CD8-positive, alpha-beta memory T cell (primary cell): ENCODE results near the gene RIOX2. TPM values are rescaled to one million over a fixed set of nuclear protein-coding genes. Genes with fewer than 3 reads are reported as not detected.
"Not testable (repeated sequence)": the region's sequence is repeated elsewhere in the genome, so short reads cannot be mapped to it uniquely, and the experiment has no call there.

Source experiments
- CTCF ChIA-PET: fragments of 350-600 bp; sonication (Branson Sonifier 250); formaldehyde crosslinking; loops from one replicate; lab custom pipeline; 2021; ENCODE audit warnings: antibody characterized with exemption; lab: Charles Lee
- POLR2A ChIA-PET: fragments of 350-600 bp; sonication (Branson Sonifier 250); formaldehyde crosslinking; loops from one replicate; lab custom pipeline; 2021; ENCODE audit warnings: antibody characterized with exemption; lab: Charles Lee
- DNase-seq, 5 donors: peaks; one replicate each; pipeline versions ENCODE4 v3.0.0 to v3.0.0-alpha.2; 2020 to 2022; ENCODE audit warnings: mixed read lengths in 1 of 5
- H3K27ac ChIP-seq: one replicate; pipeline ENCODE4 v1.7.0; 2013; ENCODE audit warnings: low read depth, mild to moderate bottlenecking, low read length, moderate library complexity
- H3K27me3 ChIP-seq: 2 replicates; pipeline ENCODE4 v1.7.0; 2013; ENCODE audit warnings: low read length, mild to moderate bottlenecking; ENCODE audit not compliant: insufficient read depth, poor library complexity, severe bottlenecking
- H3K36me3 ChIP-seq: 2 replicates; pipeline ENCODE4 v1.7.0; 2013; ENCODE audit warnings: mild to moderate bottlenecking, low read length, moderate library complexity; ENCODE audit not compliant: insufficient read depth
- H3K4me1 ChIP-seq: 2 replicates; pipeline ENCODE4 v1.7.0; 2013; ENCODE audit warnings: mild to moderate bottlenecking, low read length, moderate library complexity; ENCODE audit not compliant: insufficient read depth
- H3K4me3 ChIP-seq: 2 replicates; pipeline ENCODE4 v1.7.0; 2013; ENCODE audit warnings: mild to moderate bottlenecking, low read length
- H3K9me3 ChIP-seq: 2 replicates; pipeline ENCODE4 v1.7.0; 2013; ENCODE audit warnings: mild to moderate bottlenecking, low read length
- H3K27ac Mint-ChIP-seq, 8 donors: one replicate each; pipeline ENCODE4 v1.8.0; 2020 to 2021; ENCODE audit warnings: mixed read lengths in 8 of 8, mild to moderate bottlenecking in 6 of 8, inconsistent platforms in 3 of 8, moderate library complexity in 3 of 8
- H3K27me3 Mint-ChIP-seq, 2 donors: one replicate each; pipeline ENCODE4 v1.8.0; 2020 to 2021; ENCODE audit warnings: mixed read lengths in 2 of 2, mild to moderate bottlenecking in 1 of 2, moderate library complexity in 1 of 2
- H3K36me3 Mint-ChIP-seq, 3 donors: one replicate each; pipeline ENCODE4 v1.8.0; 2020 to 2021; ENCODE audit warnings: mixed read lengths in 3 of 3, inconsistent platforms in 1 of 3, mild to moderate bottlenecking in 1 of 3
- H3K4me1 Mint-ChIP-seq, 3 donors: one replicate each; pipeline ENCODE4 v1.8.0; 2020 to 2021; ENCODE audit warnings: mixed read lengths in 3 of 3, inconsistent platforms in 1 of 3, mild to moderate bottlenecking in 1 of 3
- H3K4me3 Mint-ChIP-seq, 7 donors: one replicate each; pipeline ENCODE4 v1.8.0; 2020 to 2021; ENCODE audit warnings: mixed read lengths in 7 of 7, mild to moderate bottlenecking in 6 of 7, moderate library complexity in 4 of 7, inconsistent platforms in 2 of 7
- H3K9me3 Mint-ChIP-seq, 5 donors: one replicate each; pipeline ENCODE4 v1.8.0; 2020 to 2022; ENCODE audit warnings: mixed read lengths in 5 of 5, mild to moderate bottlenecking in 3 of 5, moderate library complexity in 2 of 5, inconsistent platforms in 1 of 5
- polyA plus RNA-seq: library from polyadenylated mRNA; unstranded; fragments of 300-500 nt; fragmentation: Illumina TruSeq; gene quantifications from one replicate; pipeline ENCODE4 v1.2.3, GENCODE V29; 2021
- total RNA-seq, 2 experiments: library from RNA; stranded (reverse); gene quantifications; one replicate each; pipeline ENCODE4 v1.2.3, GENCODE V29; 2021

The RIOX2 gene
- total RNA-seq (10 to 100 TPM; 57.6 to 58.3 TPM), polyA plus RNA-seq (28.8 TPM)

- H3K36me3 Mint-ChIP-seq = peaks cover 0 to 11% (median 2%) of the 10 kb centered on the region in 3 donors
- peaks cover 48 to 64% (median 55%) of the 10 kb centered on the region in 3 donors for H3K4me1 Mint-ChIP-seq
- no peaks in the 10 kb centered on the region for H3K27me3 Mint-ChIP-seq
- Histone ChIP-seq H3K4me1 (peaks cover 20% of the 10 kb centered on the region), H3K9me3 (no peaks in the 10 kb centered on the region), H3K27me3 (no peaks in the 10 kb centered on the region), H3K36me3 (no peaks in the 10 kb centered on the region), H3K4me3 (peak within 1 kb of the TSS; percentile 27), H3K27ac (peak within 1 kb of the TSS; percentile 9)
- ChIA-PET POLR2A (interaction anchor here (1.4 kb wide), 1 partner anchor 150 kb away, joined by 4 read pairs; the partner anchor contains the start of gene CRYBG3), CTCF (interaction anchor here (0.5 to 1.3 kb wide), 7 partner anchors 13 to 930 kb away, joined by 3 to 7 read pairs (median 3); partner anchors contain the start of gene DCBLD2)
- peak within 1 kb of the TSS; percentile 47 to 97 (median 93) for H3K27ac Mint-ChIP-seq
- peak within 1 kb of the TSS; percentile 83 to 97 (median 94) for H3K4me3 Mint-ChIP-seq
- DNase-seq = peak; percentile 51 to 85 (median 71)
- no peaks in the 10 kb centered on the region for H3K9me3 Mint-ChIP-seq
Observed at GRCh38 chr3:97971679-97972567, at the start of gene RIOX2. Gene RIOX2, minus strand, starts transcription at chr3:97972431. Its CDS starts 4,838 bp downstream, at chr3:97967593.

DNA sequence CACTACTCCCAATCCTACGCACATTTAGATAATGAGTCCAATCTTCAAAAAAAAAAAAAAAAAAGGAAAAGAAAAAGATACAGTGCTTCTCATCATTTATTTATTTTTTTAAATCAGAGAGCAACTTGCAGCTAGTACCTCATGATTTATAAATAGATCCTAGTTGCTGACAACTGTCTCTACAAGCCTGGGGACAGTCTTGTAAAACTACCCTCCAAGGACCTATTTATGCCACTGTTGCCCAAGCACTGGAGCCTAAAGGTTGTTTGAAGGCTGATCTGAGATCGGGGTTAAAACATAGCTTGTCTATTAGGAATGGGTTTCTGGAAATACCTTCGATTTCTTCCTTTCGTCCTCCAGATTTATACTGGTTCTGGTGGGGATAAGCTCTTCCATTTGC is 48.2 kb upstream of the RIOX2 start:
- POLR2A ChIA-PET = no interaction called here
- H3K27me3 ChIP-seq = no peaks in the 10 kb centered on the region
- peaks cover 4 to 6% (median 5%) of the 10 kb centered on the region in 3 donors for H3K4me1 Mint-ChIP-seq
- no peak for DNase-seq
- CTCF ChIA-PET = interaction anchor here (0.9 to 5.6 kb wide), 4 partner anchors 7 to 228 kb away, joined by 7 to 37 read pairs (median 16); no protein-coding TSS in a partner anchor
- H3K9me3 ChIP-seq = no peaks in the 10 kb centered on the region
- H3K27me3 Mint-ChIP-seq = peaks cover 4 to 12% of the 10 kb centered on the region in 2 donors
- no peak overlapping the region for H3K27ac Mint-ChIP-seq
- no peaks in the 10 kb centered on the region for H3K36me3 Mint-ChIP-seq
- no peak overlapping the region for H3K4me3 Mint-ChIP-seq
- H3K4me3 ChIP-seq = no peak overlapping the region
- no peak overlapping the region for H3K27ac ChIP-seq
- H3K36me3 ChIP-seq = no peaks in the 10 kb centered on the region
- no peaks in the 10 kb centered on the region for H3K9me3 Mint-ChIP-seq
- no peaks in the 10 kb centered on the region for H3K4me1 ChIP-seq

GRCh38 chr3:98018301-98018700 is 46.1 kb upstream of the RIOX2 start:
- H3K36me3 Mint-ChIP-seq = no peaks in the 10 kb centered on the region
- ChIA-PET POLR2A (no interaction called here), CTCF (no interaction called here)
- Histone ChIP-seq H3K4me1 (no peaks in the 10 kb centered on the region), H3K27ac (no peak overlapping the region), H3K4me3 (no peak overlapping the region), H3K9me3 (no peaks in the 10 kb centered on the region), H3K27me3 (no peaks in the 10 kb centered on the region), H3K36me3 (no peaks in the 10 kb centered on the region)
- no peak overlapping the region for H3K27ac Mint-ChIP-seq
- H3K4me3 Mint-ChIP-seq = no peak overlapping the region
- peaks cover 2 to 8% of the 10 kb centered on the region in 2 donors for H3K27me3 Mint-ChIP-seq
- H3K4me1 Mint-ChIP-seq = peaks cover 3 to 4% (median 4%) of the 10 kb centered on the region in 3 donors
- H3K9me3 Mint-ChIP-seq = no peaks in the 10 kb centered on the region
- DNase-seq = no peak

- no peak overlapping the region for H3K4me3 ChIP-seq
- no peak overlapping the region for H3K27ac ChIP-seq
- H3K4me3 Mint-ChIP-seq = no peak overlapping the region
- H3K36me3 Mint-ChIP-seq = no peaks in the 10 kb centered on the region
- H3K27ac Mint-ChIP-seq = no peak overlapping the region
- no peaks in the 10 kb centered on the region for H3K9me3 Mint-ChIP-seq
- no peaks in the 10 kb centered on the region for H3K4me1 ChIP-seq
- no peaks in the 10 kb centered on the region for H3K4me1 Mint-ChIP-seq
- H3K36me3 ChIP-seq = no peaks in the 10 kb centered on the region
- peaks cover 0 to 13% of the 10 kb centered on the region in 2 donors for H3K27me3 Mint-ChIP-seq
- ChIA-PET POLR2A (no interaction called here), CTCF (interaction anchor here (1.7 to 5.4 kb wide), 2 partner anchors 8 to 14 kb away, joined by 3 to 37 read pairs; no protein-coding TSS in a partner anchor)
- no peaks in the 10 kb centered on the region for H3K9me3 ChIP-seq
- H3K27me3 ChIP-seq = no peaks in the 10 kb centered on the region
- no peak for DNase-seq
Observed at GRCh38 chr3:98014268-98014585, 42.0 kb upstream of the RIOX2 start.

DNA sequence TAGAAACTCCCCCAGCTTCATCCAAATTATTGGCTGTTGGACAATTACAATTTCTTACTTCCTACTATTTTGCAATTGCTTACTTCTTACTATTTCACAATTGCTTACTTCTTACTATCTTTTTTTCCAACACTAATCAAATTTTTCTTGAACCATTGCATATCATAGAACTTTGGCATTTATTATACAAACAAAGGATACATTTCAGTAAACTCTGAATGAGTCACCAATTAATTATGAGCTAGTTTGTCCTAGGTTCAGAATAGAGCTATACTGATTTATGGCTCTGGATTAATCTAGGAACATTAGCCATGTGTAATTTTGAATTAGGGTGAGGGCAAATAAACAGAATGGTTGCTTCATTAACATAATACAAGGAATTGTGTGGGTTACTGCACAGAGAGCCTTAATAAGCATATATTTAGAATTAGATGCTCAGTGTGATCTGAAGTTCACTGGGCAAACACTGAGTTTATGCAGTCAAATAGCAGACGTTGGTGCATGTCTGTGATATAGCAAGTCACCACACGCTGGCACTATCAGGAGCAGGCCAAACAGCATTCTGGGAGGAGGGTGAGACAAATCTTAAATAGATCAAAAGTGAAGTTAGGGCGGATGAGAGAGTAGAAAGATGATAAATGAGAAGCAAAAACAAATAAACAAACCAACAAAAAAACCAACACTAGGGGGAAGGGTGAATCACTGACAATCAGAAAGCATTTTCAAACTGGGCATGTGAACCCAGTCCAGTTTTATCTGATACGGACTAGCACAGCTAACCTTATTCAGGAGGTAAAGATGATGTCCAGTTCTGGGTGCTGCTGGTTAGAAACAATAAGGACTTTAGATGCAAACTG is 41.4 kb upstream of the RIOX2 start:
- no peak overlapping the region for H3K27ac ChIP-seq
- Mint-ChIP-seq H3K27ac (peak overlapping the region in 1 of 8 donors; percentile 64), H3K36me3 (no peaks in the 10 kb centered on the region), H3K4me3 (no peak overlapping the region), H3K4me1 (no peaks in the 10 kb centered on the region), H3K9me3 (no peaks in the 10 kb centered on the region), H3K27me3 (peaks cover 0 to 13% of the 10 kb centered on the region in 2 donors)
- no peak for DNase-seq
- H3K9me3 ChIP-seq = no peaks in the 10 kb centered on the region
- POLR2A ChIA-PET = no interaction called here
- CTCF ChIA-PET = interaction anchor here (1.7 to 5.4 kb wide), 2 partner anchors 9 to 13 kb away, joined by 3 to 37 read pairs; no protein-coding TSS in a partner anchor
- no peaks in the 10 kb centered on the region for H3K27me3 ChIP-seq
- H3K4me3 ChIP-seq = no peak overlapping the region
- no peaks in the 10 kb centered on the region for H3K36me3 ChIP-seq
- H3K4me1 ChIP-seq = no peaks in the 10 kb centered on the region

DNA sequence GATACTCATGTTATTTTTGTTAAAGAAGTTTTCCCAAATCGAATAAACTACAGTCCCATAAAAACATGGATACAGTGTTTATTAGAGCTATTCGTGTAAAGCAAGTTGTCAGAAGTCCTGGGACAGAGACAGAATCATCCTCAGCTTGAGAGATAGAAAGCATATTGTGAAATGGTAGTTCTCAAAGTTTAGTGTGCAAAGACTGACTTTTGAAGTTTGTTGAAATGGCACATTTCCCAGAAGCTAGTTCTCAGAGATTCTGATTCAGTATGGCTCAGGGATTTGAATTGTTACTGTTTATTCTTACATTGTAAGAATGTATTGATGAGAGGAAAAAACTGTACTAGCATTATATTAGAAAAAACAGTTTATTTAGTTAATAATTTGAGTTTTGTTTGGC is 40.7 kb upstream of the RIOX2 start:
- Mint-ChIP-seq H3K27ac (no peak overlapping the region), H3K4me1 (no peaks in the 10 kb centered on the region), H3K9me3 (no peaks in the 10 kb centered on the region), H3K27me3 (peaks cover 0 to 13% of the 10 kb centered on the region in 2 donors), H3K4me3 (no peak overlapping the region), H3K36me3 (no peaks in the 10 kb centered on the region)
- H3K4me1 ChIP-seq = no peaks in the 10 kb centered on the region
- no peak for DNase-seq
- CTCF ChIA-PET = interaction anchor here (1.7 to 5.4 kb wide), 2 partner anchors 9 to 12 kb away, joined by 3 to 37 read pairs; no protein-coding TSS in a partner anchor
- H3K9me3 ChIP-seq = no peaks in the 10 kb centered on the region
- H3K27ac ChIP-seq = no peak overlapping the region
- H3K36me3 ChIP-seq = no peaks in the 10 kb centered on the region
- no peak overlapping the region for H3K4me3 ChIP-seq
- no peaks in the 10 kb centered on the region for H3K27me3 ChIP-seq
- POLR2A ChIA-PET = no interaction called here

DNA sequence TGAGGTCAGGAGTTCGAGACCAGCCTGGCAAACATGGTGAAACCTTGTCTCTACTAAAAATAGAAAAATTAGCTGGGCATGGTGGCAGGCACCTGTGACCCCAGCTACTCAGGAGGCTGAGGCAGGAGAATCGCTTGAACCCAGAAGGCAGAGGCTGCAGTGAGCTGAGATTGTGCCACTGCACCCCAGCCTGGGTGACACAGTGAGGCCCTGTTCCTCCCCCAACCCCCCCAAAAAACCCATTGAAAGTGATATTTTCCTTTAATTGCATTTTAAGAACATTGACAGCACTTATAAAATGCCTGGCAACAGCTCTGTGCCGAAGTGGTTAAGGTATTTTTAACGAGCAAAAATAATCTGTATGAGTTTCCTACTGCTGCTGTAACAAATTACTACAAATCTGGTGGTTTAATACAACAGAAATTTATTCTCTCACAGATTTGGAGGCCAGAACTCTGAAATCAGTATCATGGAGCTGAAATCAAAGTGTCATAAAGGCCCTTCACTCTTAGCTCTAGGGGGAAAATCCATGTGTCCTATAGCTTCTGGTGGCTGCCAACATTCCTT is 38.7 kb upstream of the RIOX2 start:
- H3K27me3 ChIP-seq, POLR2A ChIA-PET, H3K4me3 Mint-ChIP-seq, H3K27ac ChIP-seq, H3K36me3 ChIP-seq, H3K4me1 ChIP-seq, H3K4me1 Mint-ChIP-seq, H3K9me3 Mint-ChIP-seq, H3K9me3 ChIP-seq, DNase-seq, H3K27ac Mint-ChIP-seq, H3K4me3 ChIP-seq, H3K36me3 Mint-ChIP-seq: not testable (repeated sequence)
- peaks cover 0 to 13% of the 10 kb centered on the region in 2 donors for H3K27me3 Mint-ChIP-seq
- CTCF ChIA-PET = interaction anchor here (0.9 to 5.4 kb wide), 3 partner anchors 11 to 222 kb away, joined by 3 to 37 read pairs (median 5); no protein-coding TSS in a partner anchor
